ENCODE data around the gene ASPG.
A peak's percentile ranks its signal among the peaks of the same experiment; 100 is the strongest.

ASPG gene

GRCh38 chr14:104078031-104078455 is 7.5 kb upstream of the ASPG start:
- TF ChIP-seq CTCF (IDR thresholded peaks at IDR 0.05) = peak; percentile 100

GRCh38 chr14:104080376-104081260 is 4.9 kb upstream of the ASPG start:
- TF ChIP-seq CTCF (IDR thresholded peaks at IDR 0.05) = no peak

- TF ChIP-seq CTCF (IDR thresholded peaks at IDR 0.05) = no peak
Measured at GRCh38 chr14:104081261-104081835, 4.2 kb upstream of the ASPG start.

- no peak for TF ChIP-seq CTCF (IDR thresholded peaks at IDR 0.05)
Measured at GRCh38 chr14:104081951-104082464, 3.5 kb upstream of the ASPG start.

GRCh38 chr14:104082807-104083206 is 2.7 kb upstream of the ASPG start:
- no peak for TF ChIP-seq CTCF (IDR thresholded peaks at IDR 0.05)

GRCh38 chr14:104084251-104085002 is 1.1 kb upstream of the ASPG start:
- TF ChIP-seq CTCF (IDR thresholded peaks at IDR 0.05) = no peak

- TF ChIP-seq CTCF (IDR thresholded peaks at IDR 0.05) = no peak
Measured at GRCh38 chr14:104085889-104086201, 345 bp downstream of the ASPG start.
